A549 (cell line): ENCODE data around the gene KIRREL1. TPM values are rescaled to one million over a fixed set of nuclear protein-coding genes. Genes with fewer than 3 reads are reported as not detected.

Experiments used
- ATAC-seq, 2 experiments: fragments of 200-7000 bp in 1 of 2; fragments of >200 bp in 1 of 2; cut with Nextera tagmentation in 1 of 2; cut with Tn5 transposase in 1 of 2; 3 replicates each; pipeline versions ENCODE4 v1.8.0 to v1.9.1; 2018 to 2020; ENCODE audit warnings: mild to moderate bottlenecking in 1 of 2, moderate library complexity in 1 of 2
- CTCF ChIA-PET: fragments of 300-600 bp; sonication (Branson Sonifier 250); formaldehyde crosslinking; extraction: SDS; loops from one replicate; lab custom pipeline; 2021; ENCODE audit warnings: antibody characterized with exemption, inconsistent platforms; lab: Yijun Ruan, JAX
- POLR2A ChIA-PET: fragments of 350-600 bp; formaldehyde crosslinking; extraction: SDS; loops from one replicate; lab custom pipeline; 2021; ENCODE audit warnings: antibody characterized with exemption, inconsistent platforms; lab: Yijun Ruan, JAX
- DNase-seq, 2 experiments: peaks; one replicate each; pipeline versions ENCODE4 v3.0.0 to v3.0.0-alpha.2; 2011 to 2016; ENCODE audit warnings: low read depth in 1 of 2, low spot score in 1 of 2
- FAIRE-seq: peaks from 2 replicates; lab custom pipeline; 2011; peaks lifted over from hg19 to GRCh38; lab: Jason Lieb, UNC
- H3K27ac ChIP-seq, 2 experiments: fragments of >200 bp; sonication (Bioruptor Twin); formaldehyde crosslinking; 3 replicates each; pipeline ENCODE4 v1.5.1; 2016 to 2017
- H3K4me1 ChIP-seq: fragments of >200 bp; sonication (Bioruptor Twin); formaldehyde crosslinking; 3 replicates; pipeline ENCODE4 v1.6.1; 2016
- H3K4me2 ChIP-seq: fragments of >200 bp; sonication (Bioruptor Twin); formaldehyde crosslinking; 3 replicates; pipeline ENCODE4 v1.6.1; 2016
- H3K4me3 ChIP-seq: fragments of >200 bp; sonication (Bioruptor Twin); formaldehyde crosslinking; 3 replicates; pipeline ENCODE4 v1.5.1; 2016
- H3K9me3 ChIP-seq: fragments of >200 bp; sonication (Bioruptor Twin); formaldehyde crosslinking; 3 replicates; pipeline ENCODE4 v1.6.1; 2016
- BHLHE40 ChIP-seq: IDR thresholded peaks from 2 replicates; pipeline ENCODE4 v1.6.1; 2012; ENCODE audit warnings: low read depth, low read length, inconsistent platforms
- CBX8 ChIP-seq: fragments of 200-600 bp; sonication (generic); IDR thresholded peaks from 2 replicates; pipeline ENCODE4 v1.6.1; 2016
- CHD2 ChIP-seq: fragments of 150-350 bp; IDR thresholded peaks from 2 replicates; pipeline ENCODE4 v1.6.1; 2014; ENCODE audit warnings: low read length; ENCODE audit not compliant: partially characterized antibody
- CTCF ChIP-seq: fragments of >200 bp; sonication (Bioruptor Twin); formaldehyde crosslinking; IDR thresholded peaks from 3 replicates; pipeline ENCODE4 v1.5.1; 2016
- EHMT2 ChIP-seq: fragments of 200-600 bp; sonication (generic); IDR thresholded peaks from 2 replicates; pipeline ENCODE4 v1.6.1; 2016; ENCODE audit warnings: antibody characterized with exemption, low read depth, mild to moderate bottlenecking, moderate library complexity
- ESRRA ChIP-seq: fragments of 150-350 bp; IDR thresholded peaks from 2 replicates; pipeline ENCODE4 v1.6.1; 2014; ENCODE audit warnings: mild to moderate bottlenecking, low read length, borderline replicate concordance
- FOXS1 ChIP-seq: fragments of 250-450 bp; sonication (Bioruptor Pico); IDR thresholded peaks from 2 replicates; pipeline ENCODE4 v1.5.0; 2020; ENCODE audit warnings: mild to moderate bottlenecking, moderate library complexity
- HOXA7 ChIP-seq: fragments of 250-450 bp; sonication (Bioruptor Pico); IDR thresholded peaks from 2 replicates; pipeline ENCODE4 v1.5.0; 2020; ENCODE audit warnings: mild to moderate bottlenecking, moderate library complexity
- MAZ ChIP-seq: fragments of 150-350 bp; IDR thresholded peaks from 2 replicates; pipeline ENCODE4 v1.6.1; 2014; ENCODE audit warnings: antibody characterized with exemption, low read depth, low read length, borderline replicate concordance
- PHF8 ChIP-seq: fragments of 200-600 bp; sonication (generic); IDR thresholded peaks from 2 replicates; pipeline ENCODE4 v1.6.1; 2016; ENCODE audit warnings: low read depth, mild to moderate bottlenecking, antibody characterized with exemption, moderate library complexity, borderline replicate concordance
- POLR2A ChIP-seq: IDR thresholded peaks from 2 replicates; pipeline ENCODE4 v1.6.1; 2012; ENCODE audit warnings: mild to moderate bottlenecking, low read length
- RFX5 ChIP-seq: fragments of 450-650 bp; IDR thresholded peaks from 2 replicates; pipeline ENCODE4 v1.7.1; 2014; ENCODE audit warnings: antibody characterized with exemption, mild to moderate bottlenecking, moderate library complexity
- RNF2 ChIP-seq: fragments of 200-600 bp; sonication (generic); IDR thresholded peaks from 2 replicates; pipeline ENCODE4 v1.6.1; 2016; ENCODE audit warnings: low read depth, mild to moderate bottlenecking, antibody characterized with exemption, moderate library complexity, borderline replicate concordance
- ZFP36 ChIP-seq: fragments of 450-650 bp; IDR thresholded peaks from 2 replicates; pipeline ENCODE4 v1.6.1; 2014; ENCODE audit warnings: borderline replicate concordance; ENCODE audit not compliant: partially characterized antibody
- WGBS: methylation state at CpG from one replicate; pipeline ENCODE4 v1.1.6; 2017; ENCODE audit errors: missing lambda C conversion rate; 5-methylcytosine and 5-hydroxymethylcytosine counted together
- polyA plus RNA-seq, 4 experiments: library from polyadenylated mRNA; depleted of rRNA in 3 of 4; stranded (reverse); fragments of >200 nt; fragmentation: RNase III in 1 of 4; extraction: RNeasy Plus Mini Kit Qiagen cat#74134 plus additional on column Dnase treatment in 1 of 4; gene quantifications; 2 replicates in 3 of 4; 3 replicates in 1 of 4; pipeline ENCODE4 v1.2.3, GENCODE V29; 2011 to 2017
- TF ChIP-seq, protein P1 (sequence below): IDR thresholded peaks from 2 replicates; pipeline ENCODE4 v1.6.1; 2012; ENCODE audit warnings: low read depth, borderline replicate concordance
- TF ChIP-seq, protein P2 (sequence below): fragments of >200 bp; sonication (Bioruptor Twin); formaldehyde crosslinking; IDR thresholded peaks from 3 replicates; pipeline ENCODE4 v1.6.1; 2016

Gene KIRREL1
- polyA plus RNA-seq, 2 of the 4 experiments (the other 2 are of a cell fraction) = 18.7 to 41.3 TPM

- FAIRE-seq (no peak), ATAC-seq (peak; percentile 15 to 43; a peak in 4 of 6 replicates), DNase-seq (no peak)
- Histone ChIP-seq H3K4me1 (peaks cover 43% of the 10 kb centered on the region), H3K4me2 (peak overlapping the region; percentile 96), H3K4me3 (peak overlapping the region; percentile 98), H3K9me3 (no peaks in the 10 kb centered on the region), H3K27ac (peak overlapping the region; percentile 97 to 98)
- 0% methylated on average over 17 of the region's 29 CpGs for WGBS
- TF ChIP-seq CTCF (0 out of 3 replicates have a peak, but pooled peaks have one; percentile 9), ZFP36 (no peak)
- ChIA-PET CTCF (interaction anchor here (1.3 to 42.7 kb wide), 7 partner anchors 24 to 119 kb away, joined by 3 to 2212 read pairs (median 128); a partner anchor contains a TSS), POLR2A (interaction anchor here (1.8 to 2.3 kb wide), 2 partner anchors 16 to 26 kb away, joined by 12 to 22 read pairs; no protein-coding TSS in a partner anchor)
These were observed 617 bp downstream of the KIRREL1 start for GRCh38 chr1:157993918-157994605.

DNA sequence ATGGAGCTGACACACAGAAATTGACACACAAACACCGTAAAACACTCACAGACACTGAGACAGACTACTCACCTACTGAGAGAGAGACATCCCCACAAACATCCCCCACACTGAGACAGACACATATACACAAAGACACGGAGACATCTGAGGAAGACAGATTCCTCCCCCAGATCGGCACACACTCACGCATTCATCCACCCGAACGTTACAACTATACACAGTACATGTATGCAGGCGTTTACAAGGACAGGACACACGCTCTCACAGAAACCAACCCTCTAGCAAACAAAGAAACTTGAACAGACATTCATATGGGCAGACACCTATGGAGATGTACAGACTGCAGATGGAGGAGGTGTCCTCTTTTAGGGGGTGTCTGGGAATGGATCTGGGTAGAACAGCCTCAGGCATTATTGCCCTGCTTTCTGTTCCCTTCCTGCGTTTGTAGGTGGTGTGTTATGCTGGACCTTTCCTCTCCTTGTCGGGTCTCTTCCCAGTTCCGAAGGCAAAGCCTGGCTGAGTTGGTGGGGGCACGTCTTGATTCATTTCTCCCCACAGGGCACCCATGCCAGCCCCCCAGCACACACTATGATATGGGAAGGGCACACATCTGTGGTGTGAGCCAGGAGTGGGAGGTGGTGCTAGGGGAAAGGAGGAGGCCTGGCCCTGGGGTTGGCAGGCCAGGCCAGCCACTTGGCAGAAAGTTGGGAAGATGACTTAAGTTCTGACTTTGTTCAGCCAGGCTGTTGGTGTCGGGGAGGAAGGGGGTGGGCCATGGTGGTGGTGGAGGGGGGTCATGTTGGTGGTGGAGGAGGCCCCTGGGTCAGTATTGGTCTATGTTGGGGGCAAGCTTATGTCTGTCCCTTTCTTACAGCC is 1.5 kb downstream of the KIRREL1 start:
- CTCF ChIA-PET = interaction anchor here (1.7 to 42.7 kb wide), 6 partner anchors 25 to 118 kb away, joined by 4 to 2212 read pairs (median 134); a partner anchor contains a TSS
- DNase-seq (no peak), FAIRE-seq (no peak), ATAC-seq (peak in 1 of 2 experiments; percentile 7; a peak in 3 of 6 replicates)
- Histone ChIP-seq H3K27ac (peak overlapping the region; percentile 97 to 98), H3K9me3 (no peaks in the 10 kb centered on the region), H3K4me1 (peaks cover 49% of the 10 kb centered on the region), H3K4me2 (peak overlapping the region; percentile 96), H3K4me3 (peak overlapping the region; percentile 98)
- WGBS = 38% methylated on average over 12 of the region's 13 CpGs
- POLR2A ChIA-PET = interaction anchor here (1.8 to 2.3 kb wide), 2 partner anchors 15 to 25 kb away, joined by 12 to 22 read pairs; no protein-coding TSS in a partner anchor
- TF ChIP-seq, protein P1, sequence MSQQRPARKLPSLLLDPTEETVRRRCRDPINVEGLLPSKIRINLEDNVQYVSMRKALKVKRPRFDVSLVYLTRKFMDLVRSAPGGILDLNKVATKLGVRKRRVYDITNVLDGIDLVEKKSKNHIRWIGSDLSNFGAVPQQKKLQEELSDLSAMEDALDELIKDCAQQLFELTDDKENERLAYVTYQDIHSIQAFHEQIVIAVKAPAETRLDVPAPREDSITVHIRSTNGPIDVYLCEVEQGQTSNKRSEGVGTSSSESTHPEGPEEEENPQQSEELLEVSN = no peak
- TF ChIP-seq PHF8 = no peak
- TF ChIP-seq HOXA7 = no peak
- no peak for TF ChIP-seq BHLHE40
- no peak for TF ChIP-seq RFX5
- no peak for TF ChIP-seq RNF2
- TF ChIP-seq EHMT2 = no peak
- TF ChIP-seq POLR2A = no peak
- TF ChIP-seq, protein P2, sequence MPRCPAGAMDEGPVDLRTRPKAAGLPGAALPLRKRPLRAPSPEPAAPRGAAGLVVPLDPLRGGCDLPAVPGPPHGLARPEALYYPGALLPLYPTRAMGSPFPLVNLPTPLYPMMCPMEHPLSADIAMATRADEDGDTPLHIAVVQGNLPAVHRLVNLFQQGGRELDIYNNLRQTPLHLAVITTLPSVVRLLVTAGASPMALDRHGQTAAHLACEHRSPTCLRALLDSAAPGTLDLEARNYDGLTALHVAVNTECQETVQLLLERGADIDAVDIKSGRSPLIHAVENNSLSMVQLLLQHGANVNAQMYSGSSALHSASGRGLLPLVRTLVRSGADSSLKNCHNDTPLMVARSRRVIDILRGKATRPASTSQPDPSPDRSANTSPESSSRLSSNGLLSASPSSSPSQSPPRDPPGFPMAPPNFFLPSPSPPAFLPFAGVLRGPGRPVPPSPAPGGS = no peak
- no peak for TF ChIP-seq FOXS1 (CRISPR knock-in tag)
- TF ChIP-seq CHD2 = no peak
- TF ChIP-seq CBX8 = no peak
- TF ChIP-seq MAZ = no peak
- TF ChIP-seq ESRRA = no peak
